ENCODE measurements around the gene MAMSTR.
"Not testable (repeated sequence)": the region's sequence is repeated elsewhere in the genome, so short reads cannot be mapped to it uniquely, and the experiment has no call there.

- TF ChIP-seq CTCF (IDR thresholded peaks at IDR 0.05); EZH2 (IDR thresholded peaks at IDR 0.05; ENCODE audit: borderline replicate concordance, insufficient read depth, low read depth, low read length, poor library complexity, severe bottlenecking): not testable (repeated sequence)
Observed at GRCh38 chr19:48718106-48718505, 1.4 kb downstream of the MAMSTR start.

Data from B cell (primary cell).